ENCODE results near the gene TMPRSS6.

GRCh38 chr22:37053310-37054055 lies 56.0 kb downstream of the TMPRSS6 start:
- TF ChIP-seq, protein P1, sequence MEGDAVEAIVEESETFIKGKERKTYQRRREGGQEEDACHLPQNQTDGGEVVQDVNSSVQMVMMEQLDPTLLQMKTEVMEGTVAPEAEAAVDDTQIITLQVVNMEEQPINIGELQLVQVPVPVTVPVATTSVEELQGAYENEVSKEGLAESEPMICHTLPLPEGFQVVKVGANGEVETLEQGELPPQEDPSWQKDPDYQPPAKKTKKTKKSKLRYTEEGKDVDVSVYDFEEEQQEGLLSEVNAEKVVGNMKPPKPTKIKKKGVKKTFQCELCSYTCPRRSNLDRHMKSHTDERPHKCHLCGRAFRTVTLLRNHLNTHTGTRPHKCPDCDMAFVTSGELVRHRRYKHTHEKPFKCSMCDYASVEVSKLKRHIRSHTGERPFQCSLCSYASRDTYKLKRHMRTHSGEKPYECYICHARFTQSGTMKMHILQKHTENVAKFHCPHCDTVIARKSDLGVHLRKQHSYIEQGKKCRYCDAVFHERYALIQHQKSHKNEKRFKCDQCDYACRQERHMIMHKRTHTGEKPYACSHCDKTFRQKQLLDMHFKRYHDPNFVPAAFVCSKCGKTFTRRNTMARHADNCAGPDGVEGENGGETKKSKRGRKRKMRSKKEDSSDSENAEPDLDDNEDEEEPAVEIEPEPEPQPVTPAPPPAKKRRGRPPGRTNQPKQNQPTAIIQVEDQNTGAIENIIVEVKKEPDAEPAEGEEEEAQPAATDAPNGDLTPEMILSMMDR (IDR thresholded peaks at IDR 0.05; ENCODE audit: low read depth, low read length) = no peak
- no peak for TF ChIP-seq EZH2phosphoT487 (IDR thresholded peaks at IDR 0.05; ENCODE audit: low read depth)
